Measurements from ENCODE around the gene NHERF1.

GRCh38 chr17:74769856-74770497 lies 21.5 kb downstream of the NHERF1 start:
- TF ChIP-seq POLR2A (IDR thresholded peaks at IDR 0.05; ENCODE audit: low read length), result no peak
- TF ChIP-seq GATA1 (IDR thresholded peaks at IDR 0.05; ENCODE audit: low read depth, low read length), result no peak
